ENCODE data around the gene PILRA. TPM values are rescaled to one million over a fixed set of nuclear protein-coding genes. Genes with fewer than 3 reads are reported as not detected.

PILRA gene
- polyA plus RNA-seq, 1 of the 3 experiments (the other 2 are of a cell fraction), result 0.89 TPM

GRCh38 chr7:100428199-100428966 lies 55.1 kb downstream of the PILRA start, which contains the start of gene ZCWPW1 (continued):
- no peak for TF ChIP-seq CTCF (IDR thresholded peaks at IDR 0.05)
- TF ChIP-seq RCOR1 (IDR thresholded peaks at IDR 0.05; ENCODE audit: low read length), result no peak; the same call in none of the 2 replicates
- peak; percentile 98 for TF ChIP-seq NRF1 (IDR thresholded peaks at IDR 0.05; ENCODE audit: low read depth, low read length)
- no peak for TF ChIP-seq SMC3 (IDR thresholded peaks at IDR 0.05; ENCODE audit: low read depth, low read length)
- no peak; the same call in 1 of the 2 replicates for TF ChIP-seq ZBTB33 (IDR thresholded peaks at IDR 0.05; ENCODE audit: borderline replicate concordance, low read depth)
- TF ChIP-seq POLR2AphosphoS5 (IDR thresholded peaks at IDR 0.05; ENCODE audit: low read depth, low read length), result peak; percentile 100
- TF ChIP-seq TCF12 (IDR thresholded peaks at IDR 0.05), result peak; percentile 4; the same call in 1 of the 2 replicates
- no peak for TF ChIP-seq USF1 (IDR thresholded peaks at IDR 0.05; ENCODE audit: borderline replicate concordance, low read depth)

- Histone ChIP-seq H3K27ac (ENCODE audit: low read depth in 2 of 2, low read length in 1 of 2) (peak overlapping the region; percentile 99 to 100), H2AFZ (ENCODE audit: low read depth) (no peak overlapping the region)
- WGBS (ENCODE audit: low lambda C conversion rate), result under 1% methylated on average over 34 of the region's 40 CpGs
- TF ChIP-seq SIN3A (IDR thresholded peaks at IDR 0.05; ENCODE audit: borderline replicate concordance, low read depth, low read length) (0 out of 2 replicates have a peak, but pooled peaks have one; percentile 9), ZBTB33 (IDR thresholded peaks at IDR 0.05; ENCODE audit: borderline replicate concordance, low read depth) (no peak; the same call in 1 of the 2 replicates), GABPA (IDR thresholded peaks at IDR 0.05; ENCODE audit: low read depth) (peak; percentile 68), MEF2A (IDR thresholded peaks at IDR 0.05; ENCODE audit: borderline replicate concordance, low read depth) (no peak), EP300 (IDR thresholded peaks at IDR 0.05; ENCODE audit: borderline replicate concordance in 1 of 2, low read depth in 1 of 2, low read length in 1 of 2) (peak in 1 of 2 experiments; percentile 61; a peak in 1 of 4 replicates), IRF3 (IDR thresholded peaks at IDR 0.05; ENCODE audit: low read depth, low read length) (no peak), FOSL2 (IDR thresholded peaks at IDR 0.05; ENCODE audit: borderline replicate concordance, low read depth) (no peak; the same call in 1 of the 2 replicates), JUND (IDR thresholded peaks at IDR 0.05) (0 out of 2 replicates have a peak, but pooled peaks have one; percentile 3), CTCF (IDR thresholded peaks at IDR 0.05) (0 out of 2 replicates have a peak, but pooled peaks have one; percentile 6), ELF1 (IDR thresholded peaks at IDR 0.05) (peak; percentile 75; the same call in 1 of the 2 replicates), POLR2AphosphoS5 (IDR thresholded peaks at IDR 0.05; ENCODE audit: low read depth, low read length) (peak; percentile 98)
Measured at GRCh38 chr7:100428967-100429636, 55.8 kb downstream of the PILRA start.

More at GRCh38 chr7:100428967-100429636, 55.8 kb downstream of the PILRA start:
- POLR2A ChIA-PET, result interaction anchor here (0.6 to 3.3 kb wide), 26 partner anchors 8 to 1606 kb away, joined by 3 to 12 read pairs (median 4); partner anchors contain the start of genes ACTL6B, AP4M1, GPC2 and MCM7
- Histone ChIP-seq H3K9ac (peak overlapping the region; percentile 99), H3K4me2 (peak overlapping the region; percentile 97), H3F3A (replicated peaks; ENCODE audit: insufficient read depth) (peaks cover 17% of the 10 kb centered on the region), H3K79me2 (ENCODE audit: insufficient read depth) (peaks cover 45% of the 10 kb centered on the region), H3K4me3 (ENCODE audit: low read depth in 2 of 2, low read length in 1 of 2) (peak overlapping the region; percentile 78 to 95), H3K27me3 (ENCODE audit: insufficient read depth) (no peaks in the 10 kb centered on the region), H4K20me1 (ENCODE audit: insufficient read depth) (peaks cover 13% of the 10 kb centered on the region), H3K9me3 (no peaks in the 10 kb centered on the region), H3K4me1 (ENCODE audit: control insufficient read depth in 1 of 2, insufficient read depth in 2 of 2, low read depth in 1 of 2, low read length in 1 of 2) (peaks cover 17 to 39% of the 10 kb centered on the region in 2 experiments; a peak in 3 of 4 replicates), H3K36me3 (replicated peaks in 1 of 2; ENCODE audit: control insufficient read depth in 1 of 2, insufficient read depth in 2 of 2, low read length in 1 of 2) (peaks cover 28 to 32% of the 10 kb centered on the region in 2 experiments), H3K9me2 (no peaks in the 10 kb centered on the region)
- DNase-seq, result peak; percentile 96
- CTCF ChIA-PET, result interaction anchor here (0.7 to 3.2 kb wide), 10 partner anchors 21 to 403 kb away, joined by 3 to 23 read pairs (median 4); partner anchors contain the start of genes NYAP1 and POP7

Measured in SK-N-SH (cell line).